AG10803 (cell line): ENCODE measurements around the gene DIRAS1.

Source experiments
- DNase-seq: peaks from one replicate; pipeline ENCODE4 v3.0.0; 2010; ENCODE audit warnings: low read depth
- H3K4me3 ChIP-seq: 2 replicates; pipeline ENCODE4 v1.5.1; 2011; ENCODE audit warnings: mild to moderate bottlenecking, low read length, control low read depth
- TF ChIP-seq, protein P1 (sequence below): conservative IDR thresholded peaks from 2 replicates; pipeline ENCODE4 v1.5.1; 2011; ENCODE audit warnings: mild to moderate bottlenecking, low read length, control low read depth, inconsistent platforms

DIRAS1 gene

DNA sequence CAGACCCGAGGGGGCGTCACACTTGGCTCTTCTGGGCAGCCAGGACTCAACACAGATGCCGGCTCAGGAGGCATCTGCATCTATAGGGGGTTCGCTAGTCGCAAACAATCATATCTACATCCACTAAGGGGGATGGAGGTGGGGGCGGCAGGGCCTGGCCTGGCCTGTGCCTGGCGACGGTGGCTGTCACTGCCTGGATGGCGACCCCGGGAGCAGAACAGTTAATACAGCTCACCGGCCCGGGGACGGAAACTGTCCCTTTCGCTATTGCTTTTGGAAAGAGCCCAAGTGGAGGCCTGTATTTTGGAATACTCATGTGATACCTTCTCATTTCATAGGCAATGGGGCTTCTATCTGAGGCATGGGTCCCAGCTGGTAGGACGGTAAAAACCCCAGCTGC, 44.2 kb upstream of the DIRAS1 start:
- H3K4me3 ChIP-seq: no peak overlapping the region
- DNase-seq: no peak
- TF ChIP-seq, protein P1, sequence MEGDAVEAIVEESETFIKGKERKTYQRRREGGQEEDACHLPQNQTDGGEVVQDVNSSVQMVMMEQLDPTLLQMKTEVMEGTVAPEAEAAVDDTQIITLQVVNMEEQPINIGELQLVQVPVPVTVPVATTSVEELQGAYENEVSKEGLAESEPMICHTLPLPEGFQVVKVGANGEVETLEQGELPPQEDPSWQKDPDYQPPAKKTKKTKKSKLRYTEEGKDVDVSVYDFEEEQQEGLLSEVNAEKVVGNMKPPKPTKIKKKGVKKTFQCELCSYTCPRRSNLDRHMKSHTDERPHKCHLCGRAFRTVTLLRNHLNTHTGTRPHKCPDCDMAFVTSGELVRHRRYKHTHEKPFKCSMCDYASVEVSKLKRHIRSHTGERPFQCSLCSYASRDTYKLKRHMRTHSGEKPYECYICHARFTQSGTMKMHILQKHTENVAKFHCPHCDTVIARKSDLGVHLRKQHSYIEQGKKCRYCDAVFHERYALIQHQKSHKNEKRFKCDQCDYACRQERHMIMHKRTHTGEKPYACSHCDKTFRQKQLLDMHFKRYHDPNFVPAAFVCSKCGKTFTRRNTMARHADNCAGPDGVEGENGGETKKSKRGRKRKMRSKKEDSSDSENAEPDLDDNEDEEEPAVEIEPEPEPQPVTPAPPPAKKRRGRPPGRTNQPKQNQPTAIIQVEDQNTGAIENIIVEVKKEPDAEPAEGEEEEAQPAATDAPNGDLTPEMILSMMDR: no peak

GRCh38 chr19:2764945-2765344, 43.8 kb upstream of the DIRAS1 start:
- TF ChIP-seq, protein P1: no peak
- no peak for DNase-seq

DNA sequence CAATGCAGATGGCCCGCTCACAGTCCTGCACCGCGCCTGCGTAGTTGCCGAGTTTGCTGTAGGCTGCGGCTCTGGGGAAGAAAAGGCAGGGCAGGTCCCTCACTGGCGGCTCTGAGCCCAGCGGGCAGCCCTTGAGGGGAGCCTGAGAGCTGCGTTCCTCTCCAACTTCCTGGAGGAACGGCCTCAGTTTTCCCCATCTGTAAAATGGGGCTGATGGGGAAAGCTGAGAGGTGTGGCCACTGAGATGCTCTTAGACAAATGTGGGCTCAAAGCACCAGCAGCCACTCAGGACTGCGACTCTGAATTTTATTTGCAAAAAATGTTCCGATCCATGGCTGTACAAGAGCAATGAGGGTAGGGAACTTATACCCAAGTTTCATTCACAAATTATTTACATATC, 42.5 kb upstream of the DIRAS1 start:
- H3K4me3 ChIP-seq: no peak overlapping the region
- DNase-seq: no peak
- TF ChIP-seq, protein P1: no peak

More at GRCh38 chr19:2764945-2765344, 43.8 kb upstream of the DIRAS1 start:
- H3K4me3 ChIP-seq: no peak overlapping the region

- H3K4me3 ChIP-seq: no peak overlapping the region
- DNase-seq: no peak
- TF ChIP-seq, protein P1: no peak
Observed at GRCh38 chr19:2762783-2763496, 41.8 kb upstream of the DIRAS1 start.

GRCh38 chr19:2761876-2762782, 41.0 kb upstream of the DIRAS1 start:
- TF ChIP-seq, protein P1: no peak
- DNase-seq: no peak
- no peak overlapping the region for H3K4me3 ChIP-seq

DNA sequence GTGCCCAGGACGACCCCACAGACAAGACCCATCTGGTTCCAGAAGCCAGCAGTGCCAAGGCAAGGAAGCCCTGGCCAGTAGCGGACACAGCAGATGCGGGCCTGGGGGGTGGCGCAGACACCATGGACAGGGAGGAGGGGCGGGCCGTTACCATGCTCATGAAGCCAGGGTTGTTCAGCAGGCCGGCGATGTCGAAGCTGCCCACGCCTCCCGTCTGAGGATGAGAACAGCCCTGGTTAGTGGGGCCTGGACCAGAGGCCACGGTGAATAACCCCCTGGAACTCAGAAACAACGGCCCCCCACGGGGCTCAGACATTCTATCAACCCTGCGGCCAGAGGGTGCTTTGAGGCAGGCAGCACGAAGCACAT, 40.1 kb upstream of the DIRAS1 start:
- H3K4me3 ChIP-seq: no peak overlapping the region
- TF ChIP-seq, protein P1: no peak
- no peak for DNase-seq
